ENCODE results near the gene AIG1.

Gene AIG1

DNA sequence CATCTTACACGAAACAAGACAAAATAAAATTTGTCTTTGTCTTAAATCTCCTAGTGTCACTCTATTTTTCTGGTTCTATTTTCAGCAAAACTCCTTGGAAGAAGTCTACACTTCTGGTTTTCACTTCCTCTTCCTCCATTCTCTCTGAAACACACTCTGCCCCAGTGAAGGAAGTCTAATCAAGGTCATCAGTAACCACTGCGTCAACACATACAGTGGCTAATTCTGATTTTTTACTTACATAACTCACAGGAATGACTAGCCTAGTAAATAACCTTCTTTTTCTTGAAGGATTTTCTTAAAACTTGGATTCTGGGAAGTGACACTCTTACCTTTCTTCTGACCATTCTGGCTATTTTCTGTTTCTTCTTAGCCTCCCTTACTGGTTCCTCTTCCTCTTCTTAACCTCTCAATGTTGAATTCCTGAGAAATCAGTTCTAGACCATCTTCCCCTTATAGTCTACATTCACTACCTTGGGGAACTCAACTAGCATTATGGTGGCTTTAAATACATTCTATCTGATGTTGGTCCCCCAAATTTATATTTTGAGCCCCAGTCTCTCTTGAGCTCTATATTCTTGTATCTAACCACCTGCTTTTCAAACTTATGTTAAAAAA lies 37.5 kb downstream of the AIG1 start:
- no peaks in the 10 kb centered on the region for H3K4me1 Mint-ChIP-seq
- ATAC-seq (no peak), DNase-seq (ENCODE audit: low spot score in 2 of 2) (no peak)
- H3K4me3 Mint-ChIP-seq, result no peak overlapping the region
- no peak overlapping the region for H3K27ac Mint-ChIP-seq
- H3K36me3 Mint-ChIP-seq, result no peaks in the 10 kb centered on the region
- H3K9me3 Mint-ChIP-seq, result no peaks in the 10 kb centered on the region

GRCh38 chr6:143099647-143100046 lies 39.0 kb downstream of the AIG1 start:
- no peaks in the 10 kb centered on the region for H3K4me1 Mint-ChIP-seq
- no peak overlapping the region for H3K4me3 Mint-ChIP-seq
- ATAC-seq, result no peak
- H3K9me3 Mint-ChIP-seq, result no peaks in the 10 kb centered on the region
- DNase-seq (ENCODE audit: low spot score in 2 of 2), result no peak
- H3K36me3 Mint-ChIP-seq, result no peaks in the 10 kb centered on the region
- H3K27ac Mint-ChIP-seq, result no peak overlapping the region

DNA sequence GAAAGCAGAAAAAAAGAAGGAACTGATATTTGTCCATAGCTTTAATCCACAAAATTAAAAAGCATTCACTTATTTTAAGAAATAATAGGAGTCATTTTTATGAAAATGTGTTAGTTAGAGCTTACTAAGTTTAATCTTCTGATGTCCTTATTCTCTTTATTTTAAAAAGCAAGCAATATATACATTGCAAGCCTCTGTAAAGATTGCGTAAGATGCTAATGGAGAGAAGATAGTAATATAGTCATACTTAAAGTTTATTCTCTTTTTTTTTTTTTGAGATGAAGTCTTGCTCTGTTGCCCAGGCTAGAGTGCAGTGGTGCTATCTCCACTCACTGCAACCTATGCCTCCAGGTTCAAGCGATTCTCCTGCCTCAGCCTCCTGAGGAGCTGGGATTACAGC lies 39.7 kb downstream of the AIG1 start:
- no peak for ATAC-seq
- Mint-ChIP-seq H3K36me3 (no peaks in the 10 kb centered on the region), H3K4me3 (no peak overlapping the region), H3K4me1 (no peaks in the 10 kb centered on the region), H3K27ac (no peak overlapping the region), H3K9me3 (no peaks in the 10 kb centered on the region)
- DNase-seq (ENCODE audit: low spot score in 2 of 2), result no peak

DNA sequence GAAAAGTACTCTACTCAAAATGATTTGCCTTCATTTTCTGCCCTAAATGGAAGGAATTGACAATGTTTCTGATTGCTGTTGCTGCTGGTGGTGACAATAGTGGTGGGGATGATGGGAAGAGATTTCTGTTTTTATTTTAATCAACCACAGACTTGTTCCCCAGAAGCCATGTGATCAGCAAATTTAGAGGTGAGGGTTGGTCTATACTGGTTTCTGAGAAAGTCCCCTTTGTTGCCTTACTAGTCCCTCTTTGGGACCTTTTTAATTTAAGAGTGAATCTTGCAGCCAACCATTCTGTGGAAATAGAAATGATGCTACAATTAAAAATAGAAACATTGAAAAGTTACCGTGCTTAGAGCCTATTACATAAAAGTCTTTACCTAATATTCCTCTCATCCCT lies 43.2 kb downstream of the AIG1 start:
- no peaks in the 10 kb centered on the region for H3K9me3 Mint-ChIP-seq
- ATAC-seq, result no peak
- no peaks in the 10 kb centered on the region for H3K4me1 Mint-ChIP-seq
- no peak overlapping the region for H3K27ac Mint-ChIP-seq
- no peak overlapping the region for H3K4me3 Mint-ChIP-seq
- DNase-seq (ENCODE audit: low spot score in 2 of 2), result no peak
- H3K36me3 Mint-ChIP-seq, result no peaks in the 10 kb centered on the region

GRCh38 chr6:143107440-143107839 lies 46.8 kb downstream of the AIG1 start:
- ATAC-seq (no peak), DNase-seq (ENCODE audit: low spot score in 2 of 2) (no peak)
- no peak overlapping the region for H3K27ac Mint-ChIP-seq
- H3K36me3 Mint-ChIP-seq, result no peaks in the 10 kb centered on the region
- H3K4me1 Mint-ChIP-seq, result peaks cover 7% of the 10 kb centered on the region
- no peak overlapping the region for H3K4me3 Mint-ChIP-seq
- H3K9me3 Mint-ChIP-seq, result peaks cover 3% of the 10 kb centered on the region

GRCh38 chr6:143107911-143108761 lies 47.4 kb downstream of the AIG1 start:
- ATAC-seq (no peak), DNase-seq (ENCODE audit: low spot score in 2 of 2) (no peak)
- Mint-ChIP-seq H3K4me3 (no peak overlapping the region), H3K9me3 (peaks cover 3% of the 10 kb centered on the region), H3K36me3 (no peaks in the 10 kb centered on the region), H3K27ac (no peak overlapping the region), H3K4me1 (peaks cover 7% of the 10 kb centered on the region)

GRCh38 chr6:143109196-143109595 lies 48.5 kb downstream of the AIG1 start:
- no peak overlapping the region for H3K27ac Mint-ChIP-seq
- peaks cover 7% of the 10 kb centered on the region for H3K4me1 Mint-ChIP-seq
- H3K9me3 Mint-ChIP-seq, result peaks cover 3% of the 10 kb centered on the region
- no peak overlapping the region for H3K4me3 Mint-ChIP-seq
- H3K36me3 Mint-ChIP-seq, result no peaks in the 10 kb centered on the region
- ATAC-seq (no peak), DNase-seq (ENCODE audit: low spot score in 2 of 2) (no peak)

DNA sequence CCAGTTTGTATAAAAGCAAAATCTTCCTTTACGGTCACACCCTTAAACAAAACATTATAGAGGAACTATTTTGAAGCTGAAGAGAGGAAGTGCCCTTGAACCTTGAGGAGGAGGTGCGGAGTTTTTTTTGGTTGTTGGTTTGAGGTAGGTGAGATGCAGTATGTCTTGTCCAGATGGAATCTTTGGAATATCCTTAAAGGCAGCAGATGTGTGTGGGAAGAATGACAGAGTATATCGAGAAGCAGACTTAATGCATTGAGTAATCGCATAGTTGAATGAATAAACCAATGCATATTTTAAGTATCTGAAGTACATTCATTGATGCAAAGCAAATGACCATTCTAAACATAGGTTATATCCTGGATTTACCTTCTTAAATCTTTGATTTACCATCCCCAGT lies 49.9 kb downstream of the AIG1 start:
- H3K36me3 Mint-ChIP-seq, result no peaks in the 10 kb centered on the region
- peaks cover 3% of the 10 kb centered on the region for H3K9me3 Mint-ChIP-seq
- DNase-seq (ENCODE audit: low spot score in 2 of 2) (no peak), ATAC-seq (no peak)
- peaks cover 7% of the 10 kb centered on the region for H3K4me1 Mint-ChIP-seq
- no peak overlapping the region for H3K27ac Mint-ChIP-seq
- no peak overlapping the region for H3K4me3 Mint-ChIP-seq

GRCh38 chr6:143110996-143111395 lies 50.3 kb downstream of the AIG1 start:
- DNase-seq (ENCODE audit: low spot score in 2 of 2) (no peak), ATAC-seq (no peak)
- peaks cover 7% of the 10 kb centered on the region for H3K4me1 Mint-ChIP-seq
- H3K27ac Mint-ChIP-seq, result no peak overlapping the region
- H3K36me3 Mint-ChIP-seq, result no peaks in the 10 kb centered on the region
- H3K9me3 Mint-ChIP-seq, result peaks cover 3% of the 10 kb centered on the region
- H3K4me3 Mint-ChIP-seq, result no peak overlapping the region

DNA sequence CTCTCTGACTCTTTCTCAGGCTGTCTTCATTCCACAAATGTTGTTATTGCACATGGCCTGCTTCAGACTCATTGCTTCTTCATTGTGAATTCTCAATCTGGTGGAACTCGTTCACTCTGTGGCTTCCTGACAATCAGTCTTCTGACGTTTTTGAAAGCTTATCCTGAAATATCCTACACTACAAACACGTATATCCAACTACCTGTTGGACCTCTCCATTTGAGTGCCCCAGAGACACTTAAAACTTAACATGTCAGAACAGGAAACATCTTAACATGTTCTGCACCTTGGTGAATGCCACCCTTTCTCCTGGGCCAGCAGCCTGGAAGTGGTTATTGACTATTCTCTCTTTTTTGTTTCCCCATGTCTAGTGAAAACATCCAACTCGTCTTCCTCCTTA lies 50.8 kb downstream of the AIG1 start:
- peaks cover 3% of the 10 kb centered on the region for H3K9me3 Mint-ChIP-seq
- peaks cover 7% of the 10 kb centered on the region for H3K4me1 Mint-ChIP-seq
- DNase-seq (ENCODE audit: low spot score in 2 of 2) (no peak), ATAC-seq (no peak)
- H3K4me3 Mint-ChIP-seq, result no peak overlapping the region
- H3K27ac Mint-ChIP-seq, result no peak overlapping the region
- no peaks in the 10 kb centered on the region for H3K36me3 Mint-ChIP-seq

DNA sequence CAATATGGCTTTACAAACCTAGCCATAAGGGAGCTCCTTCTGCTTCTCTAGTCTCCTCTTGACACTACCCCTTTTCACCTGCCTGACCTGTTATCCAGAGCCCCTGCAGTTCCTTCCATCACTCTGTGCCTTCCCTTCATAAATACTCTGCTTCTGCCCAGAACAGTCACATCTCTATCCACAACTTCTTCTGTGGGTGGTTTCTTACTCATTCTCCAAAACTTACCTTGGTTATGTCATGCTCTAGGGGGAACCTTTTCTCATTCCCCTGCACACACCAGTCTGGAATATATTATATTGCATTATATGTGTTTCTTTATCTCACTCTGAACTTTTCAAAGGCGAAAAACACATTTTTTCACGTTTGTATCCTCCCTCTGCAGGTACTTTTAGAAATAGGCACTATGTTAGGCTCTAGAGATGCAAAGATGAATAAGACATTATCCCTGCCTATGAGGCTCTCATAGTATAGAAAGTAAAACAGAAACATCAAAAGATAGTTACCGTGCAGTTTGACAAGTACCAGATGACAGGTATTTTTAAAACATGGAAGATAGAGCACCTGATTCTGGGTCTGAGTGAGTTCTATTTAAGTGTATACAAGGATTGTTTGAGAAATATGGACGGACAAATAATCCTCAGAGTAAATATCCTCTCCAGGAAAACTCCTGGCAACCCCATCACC lies 51.5 kb downstream of the AIG1 start:
- peak; percentile 76 for ATAC-seq
- Mint-ChIP-seq H3K36me3 (no peaks in the 10 kb centered on the region), H3K9me3 (peaks cover 3% of the 10 kb centered on the region), H3K27ac (no peak overlapping the region), H3K4me3 (no peak overlapping the region), H3K4me1 (peaks cover 7% of the 10 kb centered on the region)
- no peak for DNase-seq (ENCODE audit: low spot score in 2 of 2)

DNA sequence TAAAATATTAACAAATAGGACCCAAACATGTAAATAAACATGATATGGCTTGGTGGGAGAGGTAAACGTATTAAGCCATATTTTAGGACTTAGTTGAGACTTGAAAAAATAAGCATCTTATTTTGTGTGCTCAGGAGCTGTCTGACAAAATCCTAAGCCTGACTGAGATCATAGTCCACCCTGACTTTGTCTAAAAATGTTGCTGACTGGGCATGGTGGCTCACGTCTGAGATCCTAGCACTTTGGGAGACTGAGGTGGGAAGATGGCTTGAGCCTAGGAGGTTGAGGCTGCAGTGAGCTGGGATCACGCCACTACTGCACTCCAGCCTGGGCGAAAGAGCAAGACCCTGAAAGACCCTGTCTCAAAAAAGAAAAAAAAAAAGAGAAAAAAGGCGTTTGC lies 52.1 kb downstream of the AIG1 start:
- ATAC-seq, result no peak
- Mint-ChIP-seq H3K27ac (no peak overlapping the region), H3K4me1 (peaks cover 7% of the 10 kb centered on the region), H3K4me3 (no peak overlapping the region), H3K36me3 (no peaks in the 10 kb centered on the region), H3K9me3 (peaks cover 3% of the 10 kb centered on the region)
- DNase-seq (ENCODE audit: low spot score in 2 of 2), result no peak

GRCh38 chr6:143115728-143116127 lies 55.0 kb downstream of the AIG1 start:
- ATAC-seq (no peak), DNase-seq (ENCODE audit: low spot score in 2 of 2) (no peak)
- peaks cover 7% of the 10 kb centered on the region for H3K4me1 Mint-ChIP-seq
- H3K36me3 Mint-ChIP-seq, result no peaks in the 10 kb centered on the region
- no peak overlapping the region for H3K4me3 Mint-ChIP-seq
- H3K27ac Mint-ChIP-seq, result no peak overlapping the region
- peaks cover 3% of the 10 kb centered on the region for H3K9me3 Mint-ChIP-seq

DNA sequence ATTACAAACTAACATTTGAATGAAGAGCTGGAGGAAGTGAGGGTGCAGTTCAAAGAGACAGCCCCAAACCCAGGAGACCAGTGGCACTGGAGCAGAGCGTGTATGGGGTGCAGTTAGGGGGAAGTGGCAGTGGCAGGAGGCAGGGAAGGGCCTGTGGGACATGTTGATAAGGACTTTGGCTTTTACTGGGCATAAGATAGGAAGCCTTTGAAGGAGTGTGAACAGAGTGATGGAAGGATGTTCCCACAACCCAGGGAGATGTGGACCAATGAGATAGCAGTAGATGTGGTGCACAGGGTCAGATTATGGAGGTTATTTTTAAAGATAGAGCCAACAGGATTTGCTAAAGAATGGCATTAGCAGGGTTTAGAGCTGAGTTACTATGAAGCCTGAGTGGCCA lies 56.4 kb downstream of the AIG1 start:
- ATAC-seq, result no peak
- peaks cover 2% of the 10 kb centered on the region for H3K4me1 Mint-ChIP-seq
- no peak overlapping the region for H3K27ac Mint-ChIP-seq
- H3K9me3 Mint-ChIP-seq, result peaks cover 2% of the 10 kb centered on the region
- H3K4me3 Mint-ChIP-seq, result no peak overlapping the region
- no peaks in the 10 kb centered on the region for H3K36me3 Mint-ChIP-seq
- no peak for DNase-seq (ENCODE audit: low spot score in 2 of 2)

DNA sequence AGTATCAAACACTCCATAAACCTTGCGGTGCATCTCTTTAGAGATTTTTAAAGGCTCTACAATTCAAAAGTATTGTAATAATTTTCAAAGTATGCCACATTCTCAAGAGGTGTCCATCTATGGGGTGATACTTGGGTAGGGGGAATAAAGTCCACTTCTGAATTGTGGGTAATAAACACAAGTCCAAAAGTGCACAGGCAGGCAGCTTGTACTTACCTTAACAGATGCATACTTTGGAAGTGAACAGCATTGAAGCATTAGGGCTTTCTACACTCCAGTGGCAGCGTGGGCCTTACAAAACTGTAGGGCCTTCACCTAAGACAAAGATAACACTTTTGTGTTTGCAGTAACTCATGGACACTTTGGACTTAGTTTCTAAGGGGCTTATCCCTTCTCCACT lies 58.6 kb downstream of the AIG1 start:
- Mint-ChIP-seq H3K9me3 (peaks cover 2% of the 10 kb centered on the region), H3K36me3 (no peaks in the 10 kb centered on the region), H3K4me1 (no peaks in the 10 kb centered on the region), H3K27ac (no peak overlapping the region), H3K4me3 (no peak overlapping the region)
- ATAC-seq (no peak), DNase-seq (ENCODE audit: low spot score in 2 of 2) (no peak)

DNA sequence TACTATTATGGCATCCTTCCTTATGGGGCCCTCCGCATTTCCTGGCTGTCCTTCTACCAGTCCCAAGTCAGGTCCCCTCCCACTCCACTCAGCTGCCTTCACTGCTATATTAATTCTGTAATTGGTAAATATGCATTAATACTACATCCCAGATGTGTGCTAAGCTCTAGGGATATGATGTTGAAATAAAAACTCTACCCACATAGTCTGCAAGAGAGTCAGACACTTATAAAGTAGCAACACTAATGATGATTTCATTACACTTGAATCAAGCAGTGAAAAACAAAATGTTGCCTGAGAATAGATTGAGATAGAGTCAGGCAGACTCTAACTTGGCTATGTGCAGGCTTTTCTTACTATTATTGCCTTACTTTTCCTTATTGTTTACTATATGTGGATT lies 62.4 kb downstream of the AIG1 start:
- H3K9me3 Mint-ChIP-seq, result peaks cover 2% of the 10 kb centered on the region
- H3K36me3 Mint-ChIP-seq, result no peaks in the 10 kb centered on the region
- DNase-seq (ENCODE audit: low spot score in 2 of 2) (no peak), ATAC-seq (no peak)
- peaks cover 7% of the 10 kb centered on the region for H3K4me1 Mint-ChIP-seq
- H3K27ac Mint-ChIP-seq, result no peak overlapping the region
- H3K4me3 Mint-ChIP-seq, result no peak overlapping the region

Data from stimulated activated effector memory CD8-positive, alpha-beta T cell treated with anti-CD3 and anti-CD28 coated beads, Interleukin-12 subunit alpha, Interleukin-12 subunit beta, amount 100 ng/mL, for 72 hours (primary cell).